HG02623 (cell line): Measurements from ENCODE around the gene FA2H.
"Not testable (repeated sequence)": the region's sequence is repeated elsewhere in the genome, so short reads cannot be mapped to it uniquely, and the experiment has no call there.

Experiments used
- ATAC-seq: cut with Tn5 transposase; IDR thresholded peaks from one replicate; pipeline ENCODE4 v1.9.1; 2021; ENCODE audit warnings: moderate library complexity; ENCODE audit not compliant: unreplicated experiment

Gene FA2H, protein sequence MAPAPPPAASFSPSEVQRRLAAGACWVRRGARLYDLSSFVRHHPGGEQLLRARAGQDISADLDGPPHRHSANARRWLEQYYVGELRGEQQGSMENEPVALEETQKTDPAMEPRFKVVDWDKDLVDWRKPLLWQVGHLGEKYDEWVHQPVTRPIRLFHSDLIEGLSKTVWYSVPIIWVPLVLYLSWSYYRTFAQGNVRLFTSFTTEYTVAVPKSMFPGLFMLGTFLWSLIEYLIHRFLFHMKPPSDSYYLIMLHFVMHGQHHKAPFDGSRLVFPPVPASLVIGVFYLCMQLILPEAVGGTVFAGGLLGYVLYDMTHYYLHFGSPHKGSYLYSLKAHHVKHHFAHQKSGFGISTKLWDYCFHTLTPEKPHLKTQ

DNA sequence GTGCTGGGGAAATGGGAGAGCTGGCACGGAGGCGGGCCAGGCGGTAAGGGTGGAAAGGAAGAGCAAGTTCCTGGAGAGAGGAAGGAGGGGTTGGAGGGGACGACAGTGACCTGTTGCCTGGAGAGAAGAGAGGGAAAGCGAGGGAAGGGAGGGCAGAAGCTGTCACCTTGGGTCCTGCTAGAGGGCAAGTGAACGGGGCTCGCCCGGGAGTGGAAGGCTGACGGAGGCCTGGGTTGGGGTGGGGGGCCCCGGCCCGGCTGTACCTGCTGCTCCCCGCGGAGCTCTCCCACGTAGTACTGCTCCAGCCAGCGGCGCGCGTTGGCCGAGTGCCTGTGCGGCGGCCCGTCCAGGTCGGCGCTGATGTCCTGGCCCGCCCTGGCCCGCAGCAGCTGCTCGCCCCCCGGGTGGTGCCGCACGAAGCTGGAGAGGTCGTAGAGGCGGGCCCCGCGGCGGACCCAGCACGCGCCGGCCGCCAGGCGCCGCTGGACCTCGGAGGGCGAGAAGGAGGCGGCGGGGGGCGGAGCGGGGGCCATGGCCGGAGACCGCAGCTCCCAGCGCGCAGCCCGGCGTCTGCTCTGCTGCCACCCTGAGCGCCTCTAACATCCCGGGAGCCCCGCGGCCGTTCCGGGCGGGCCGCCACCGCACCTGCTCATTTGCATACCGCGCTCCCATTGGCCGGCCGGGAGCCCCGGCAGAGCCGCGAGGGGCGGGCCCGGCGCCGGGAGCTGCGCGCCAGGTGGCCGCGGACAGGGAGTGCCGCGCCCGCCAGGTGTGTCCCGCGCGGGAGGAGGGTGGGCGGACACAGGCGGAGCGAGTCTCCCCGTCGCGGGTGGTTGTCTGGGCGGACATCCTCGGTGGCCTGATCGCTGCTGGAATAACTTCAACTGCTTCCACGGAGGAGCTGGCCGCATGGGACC lies at the start of gene FA2H:
FA2H (minus strand) TSS at position 598 of the 917 bp plus-strand sequence; CDS start at position 533, 65 bp downstream.
- peak; percentile 66 for ATAC-seq

DNA sequence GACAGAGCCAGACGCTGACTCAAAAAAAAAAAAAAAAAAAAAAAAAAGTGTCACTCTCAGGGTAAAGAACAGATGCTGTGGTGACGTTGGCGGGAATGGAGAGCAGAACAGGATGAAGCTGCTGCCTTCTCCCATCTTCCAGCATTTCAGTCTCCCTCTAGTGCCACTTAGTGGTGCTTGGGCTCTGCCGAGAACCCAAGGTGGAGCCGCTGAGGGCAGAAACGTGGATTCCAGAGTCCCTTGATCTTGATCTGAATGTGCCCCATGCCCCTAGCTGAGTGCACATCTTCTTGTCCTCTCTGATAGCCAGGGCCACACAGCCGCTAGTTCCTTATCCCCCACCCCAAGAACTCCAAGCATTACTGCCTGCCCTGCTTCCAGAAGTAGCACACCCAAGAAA lies 43.2 kb upstream of the FA2H start:
- no peak for ATAC-seq

DNA sequence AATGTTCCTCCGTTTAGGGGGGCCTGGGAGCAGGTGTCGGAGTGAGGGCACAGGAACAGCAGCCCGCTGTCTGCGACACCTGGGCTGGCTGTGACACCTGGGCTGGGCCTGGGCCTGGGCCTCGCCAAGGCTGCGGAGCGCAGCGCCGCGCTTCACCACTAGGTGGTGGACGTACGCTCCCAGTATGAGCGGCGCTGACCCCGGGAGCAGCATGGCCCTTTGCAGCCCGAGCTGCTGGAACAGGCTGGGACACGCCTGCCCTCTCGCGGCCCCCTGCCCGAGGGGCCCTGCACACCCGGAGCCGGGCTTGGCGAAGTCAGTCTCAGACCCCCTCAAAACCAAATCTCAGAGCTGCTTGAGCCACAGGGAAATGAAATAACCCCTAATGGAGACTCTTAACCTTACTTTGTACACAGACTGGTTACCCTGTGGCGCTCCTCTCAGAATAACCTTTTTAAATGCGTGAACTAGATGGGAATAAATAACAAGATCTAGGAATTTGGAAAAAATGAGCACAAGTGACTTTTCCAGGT lies 38.6 kb upstream of the FA2H start:
- ATAC-seq: peak; percentile 99

DNA sequence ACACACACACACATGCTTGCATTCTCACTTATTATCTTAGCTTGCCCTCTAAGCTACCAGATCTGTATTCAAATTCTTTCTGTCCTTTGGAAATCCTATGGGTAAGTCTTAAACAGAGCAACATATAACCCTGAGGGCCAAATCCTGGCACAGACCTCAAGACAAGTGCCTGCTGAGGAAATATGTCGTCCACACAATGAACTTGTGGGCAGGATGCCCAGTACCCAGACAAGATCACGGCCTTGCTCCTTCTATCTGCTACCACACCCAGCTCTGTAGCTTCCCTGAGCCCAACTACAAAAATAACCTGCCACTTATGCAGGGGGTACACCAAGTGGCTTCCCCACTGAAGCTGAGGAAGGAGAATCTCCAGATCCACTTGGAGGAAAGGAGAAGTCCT lies 37.3 kb upstream of the FA2H start:
- no peak for ATAC-seq

DNA sequence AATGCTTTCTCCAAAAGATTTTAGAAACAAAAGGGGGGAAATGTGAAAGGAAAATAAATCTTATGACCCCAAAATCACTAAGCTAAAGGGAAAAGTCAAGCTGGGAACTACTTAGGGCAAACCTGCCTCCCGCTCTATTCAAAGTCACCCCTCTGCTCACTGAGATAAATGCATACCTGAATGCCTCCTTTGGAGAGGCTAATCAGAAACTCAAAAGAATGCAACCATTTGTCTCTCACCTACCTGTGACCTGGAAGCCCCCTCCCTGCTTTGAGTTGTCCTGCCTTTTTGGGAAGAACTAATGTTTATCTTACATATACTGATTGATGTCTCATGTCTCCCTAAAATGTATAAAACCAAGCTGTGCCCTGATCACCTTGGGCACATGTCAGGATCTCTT lies 36.6 kb upstream of the FA2H start:
- not testable (repeated sequence) for ATAC-seq

DNA sequence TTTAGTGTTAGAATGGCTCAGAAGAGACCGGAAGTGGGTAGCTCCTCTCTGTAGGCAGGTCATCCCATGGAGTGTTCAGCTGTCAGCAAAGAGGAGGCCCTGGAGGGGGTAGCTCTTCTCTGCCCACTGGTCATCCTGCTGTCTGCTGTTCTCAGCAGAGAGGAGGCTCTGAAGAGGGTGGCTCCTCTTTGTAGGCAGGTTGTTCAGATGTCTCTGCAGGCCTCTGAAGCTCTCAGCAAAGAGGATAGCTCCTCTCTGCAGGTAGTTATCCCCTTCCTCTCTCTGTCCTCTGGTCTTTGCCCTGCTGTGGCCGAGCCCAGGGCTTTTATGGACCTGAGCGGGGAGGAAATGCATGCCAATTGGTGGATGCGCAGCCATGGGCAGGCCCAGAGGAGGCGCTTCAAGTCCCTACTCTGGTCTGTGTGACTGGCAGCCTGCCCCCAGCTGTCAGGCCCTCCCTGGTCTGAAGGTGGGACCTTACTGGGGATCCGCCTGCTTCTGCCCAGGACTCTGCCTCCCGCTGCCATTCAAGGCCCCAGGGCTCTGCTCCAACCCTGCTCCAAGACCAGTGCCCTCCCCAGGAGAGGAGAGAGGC lies 32.5 kb upstream of the FA2H start:
- ATAC-seq: no peak

DNA sequence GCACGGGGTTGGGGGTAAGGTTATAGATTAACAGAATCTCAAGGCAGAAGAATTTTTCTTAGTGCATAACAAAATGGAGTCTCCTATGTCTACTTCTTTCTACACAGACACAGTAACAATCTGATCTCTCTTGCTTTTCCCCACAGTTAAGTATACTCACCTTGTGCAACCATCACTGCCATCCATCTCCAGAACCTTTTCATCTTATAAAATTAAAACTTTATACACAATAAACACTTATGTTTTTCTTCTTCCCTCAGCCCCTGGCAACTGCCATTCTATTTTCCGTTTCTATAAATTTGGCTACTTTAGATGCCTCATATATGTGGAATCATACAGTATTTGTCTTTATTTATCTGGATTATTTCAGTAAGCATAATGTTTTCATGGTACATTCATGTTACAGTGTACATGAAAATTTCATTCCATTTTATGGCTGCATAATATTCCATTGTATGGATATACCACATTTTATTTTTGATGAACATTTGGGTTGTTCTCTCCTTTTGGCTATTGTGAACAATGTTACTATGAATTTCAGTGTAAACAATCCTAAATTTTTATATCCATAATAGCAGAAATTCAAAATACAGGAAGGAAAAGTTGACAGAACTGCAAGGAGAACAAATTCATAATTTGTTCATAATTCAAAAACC lies 25.7 kb upstream of the FA2H start:
- ATAC-seq: no peak

DNA sequence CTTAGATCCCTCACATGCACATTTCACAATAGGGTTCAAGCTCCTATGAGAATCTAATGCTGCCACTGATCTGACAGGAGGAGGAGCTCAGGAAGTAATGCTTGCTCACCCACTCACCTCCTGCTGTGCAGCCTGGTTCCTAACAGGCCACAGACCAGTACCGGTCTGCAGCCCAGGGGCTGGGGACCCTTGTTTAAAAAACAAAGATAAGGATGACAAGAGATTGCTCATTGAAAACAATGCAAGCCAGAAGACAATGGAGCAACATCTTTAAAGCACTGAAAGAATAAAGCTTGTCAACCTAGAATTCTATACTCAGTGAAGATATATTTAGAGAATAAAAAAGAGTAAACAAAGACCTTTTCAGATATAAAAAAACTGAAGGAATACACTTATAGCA lies 22.8 kb upstream of the FA2H start:
- no peak for ATAC-seq

DNA sequence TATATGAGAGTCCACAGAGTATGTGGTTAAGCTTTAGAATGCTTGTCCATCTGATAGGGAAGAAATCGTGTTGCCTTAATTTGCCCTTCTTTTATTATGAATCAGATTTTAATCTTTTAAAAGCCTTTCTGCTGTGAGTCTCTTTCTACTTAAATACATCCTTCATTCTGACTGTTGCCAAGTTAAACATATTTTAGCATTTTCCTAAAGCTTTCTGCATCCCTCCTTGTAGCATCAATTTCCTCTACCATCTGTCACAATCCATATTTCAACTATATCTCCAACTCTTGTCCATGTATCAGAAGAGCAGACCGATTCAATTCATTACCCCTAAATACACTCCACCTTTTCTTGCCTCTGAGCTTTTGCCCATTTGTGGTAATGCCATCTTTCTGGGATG lies 20.5 kb upstream of the FA2H start:
- no peak for ATAC-seq

DNA sequence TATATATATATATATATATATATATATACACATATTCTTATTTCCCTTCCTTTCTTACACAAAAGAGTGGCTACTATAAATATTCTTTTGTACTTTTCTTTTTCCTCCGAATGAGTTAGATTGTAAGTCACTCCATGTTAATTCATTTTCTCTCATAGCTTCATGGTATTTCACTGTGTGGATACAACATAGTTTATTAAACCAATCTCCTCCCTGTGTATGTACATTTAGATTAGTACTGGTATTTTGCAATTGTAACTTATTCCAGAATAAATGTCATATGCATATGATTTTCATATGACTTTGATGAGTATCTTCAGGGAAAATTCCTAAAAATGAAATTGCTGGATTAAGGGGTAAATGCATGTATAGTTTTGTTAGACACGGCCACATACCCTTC lies 20.0 kb upstream of the FA2H start:
- ATAC-seq: no peak

DNA sequence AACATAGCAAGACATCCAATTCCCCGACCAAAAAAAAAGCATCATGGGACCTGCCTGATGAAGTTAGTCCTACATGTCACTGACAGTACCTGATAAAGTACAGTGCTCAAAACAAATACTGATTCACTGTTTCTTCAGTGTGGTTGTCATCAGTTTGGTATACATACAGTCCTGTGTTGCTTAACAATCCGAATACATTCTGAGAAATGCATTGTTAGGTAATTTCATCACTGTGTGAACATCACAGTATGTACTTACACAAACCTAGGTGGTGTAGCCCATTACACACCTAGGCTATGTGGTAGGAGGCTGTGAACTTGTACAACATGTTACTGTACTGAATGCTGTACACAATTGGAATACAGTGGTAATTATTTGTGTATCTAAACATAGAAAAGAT lies 19.0 kb upstream of the FA2H start:
- no peak for ATAC-seq

DNA sequence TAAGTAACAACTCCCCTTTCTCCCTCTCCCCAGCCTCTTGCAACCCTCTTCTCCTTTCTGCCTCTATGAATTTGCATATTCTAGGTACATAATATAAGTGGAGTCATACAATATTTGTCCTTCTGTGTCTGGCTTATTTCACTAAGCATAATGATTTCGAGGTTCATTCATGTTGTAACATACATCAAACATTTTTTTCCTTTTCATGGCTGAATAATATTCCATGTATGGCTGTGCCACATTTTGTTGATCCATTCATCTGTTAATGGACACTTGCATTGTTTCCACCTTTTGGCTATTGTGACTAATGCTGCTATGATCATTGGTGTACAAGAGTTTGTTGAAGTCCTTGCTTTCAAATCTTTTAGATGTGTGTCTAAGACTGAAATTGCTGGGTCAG lies 17.6 kb upstream of the FA2H start:
- ATAC-seq: no peak

DNA sequence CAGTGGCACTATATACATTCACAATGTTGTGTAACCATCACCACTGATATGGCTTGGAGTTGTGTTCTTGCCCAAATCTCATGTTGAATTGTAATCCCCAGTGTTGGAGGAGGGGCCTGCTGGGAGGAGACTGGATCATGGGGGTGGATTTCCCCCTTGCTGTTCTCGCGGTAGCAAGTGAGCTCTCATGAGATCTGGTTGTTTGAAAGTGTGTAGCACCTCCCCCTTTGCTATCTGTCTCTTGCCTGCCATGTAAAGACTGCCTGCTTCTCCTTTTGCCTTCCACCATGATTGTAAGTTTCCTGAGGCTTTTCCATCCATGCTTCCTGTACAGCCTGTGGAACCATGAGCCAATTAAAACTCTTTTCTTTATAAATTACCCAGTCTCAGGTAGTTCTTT lies 17.1 kb upstream of the FA2H start:
- ATAC-seq: not testable (repeated sequence)

DNA sequence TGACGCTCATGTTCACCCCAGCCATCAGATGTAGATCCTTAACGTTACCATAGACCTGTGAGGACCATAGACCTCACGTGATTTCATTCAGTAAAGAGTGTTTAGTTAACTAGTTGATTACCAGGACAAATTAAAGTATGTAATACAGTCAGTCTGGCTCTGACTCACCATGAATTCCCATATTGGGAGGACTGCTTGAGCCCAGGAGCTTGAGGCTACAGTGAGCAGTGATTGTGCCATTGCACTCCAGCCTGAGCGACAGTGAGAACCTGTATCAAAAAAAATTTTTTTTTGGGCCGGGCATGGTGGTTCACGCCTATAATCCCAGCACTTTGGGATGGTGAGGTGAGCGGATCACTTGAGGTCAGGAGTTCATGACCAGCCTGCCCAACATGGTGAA lies 13.5 kb upstream of the FA2H start:
- no peak for ATAC-seq

DNA sequence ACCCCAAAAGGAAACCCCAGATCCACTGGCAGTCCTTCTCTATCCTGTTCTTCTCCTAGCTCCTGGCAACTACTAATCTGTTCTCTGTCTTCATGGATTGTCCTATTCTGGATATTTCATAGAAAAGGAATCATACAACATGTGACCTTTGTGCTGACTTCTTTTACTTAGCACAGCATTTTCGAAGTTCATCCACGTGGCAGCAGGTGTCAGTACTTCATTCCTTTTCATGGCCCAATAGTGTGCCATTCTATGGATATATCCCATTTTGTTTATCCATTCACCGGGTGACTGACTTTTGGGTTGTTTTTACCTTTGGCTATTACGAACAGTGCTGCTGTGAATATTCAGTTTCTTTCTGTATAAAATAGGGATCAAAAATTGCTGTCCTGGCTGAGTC lies 10.4 kb upstream of the FA2H start:
- no peak for ATAC-seq

DNA sequence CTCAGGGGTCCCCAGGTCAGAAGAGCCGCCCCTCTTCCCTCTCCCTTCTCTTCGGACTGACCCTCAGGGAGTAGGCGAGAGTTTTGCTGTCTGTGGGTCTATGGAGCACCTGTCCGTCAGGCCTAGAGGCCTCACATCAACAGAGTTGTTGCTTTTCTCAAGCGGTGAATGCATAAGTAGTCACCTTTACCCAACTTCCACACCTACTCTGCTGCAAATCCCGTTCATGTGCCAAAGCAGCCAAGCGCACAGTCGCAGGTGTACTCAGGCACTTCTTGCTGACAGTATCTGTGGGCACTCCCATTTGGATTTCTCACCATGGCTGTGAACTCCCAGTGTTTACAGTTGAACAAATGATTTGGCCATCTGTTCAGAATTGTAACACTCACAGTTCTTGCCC lies 4.0 kb upstream of the FA2H start:
- no peak for ATAC-seq

DNA sequence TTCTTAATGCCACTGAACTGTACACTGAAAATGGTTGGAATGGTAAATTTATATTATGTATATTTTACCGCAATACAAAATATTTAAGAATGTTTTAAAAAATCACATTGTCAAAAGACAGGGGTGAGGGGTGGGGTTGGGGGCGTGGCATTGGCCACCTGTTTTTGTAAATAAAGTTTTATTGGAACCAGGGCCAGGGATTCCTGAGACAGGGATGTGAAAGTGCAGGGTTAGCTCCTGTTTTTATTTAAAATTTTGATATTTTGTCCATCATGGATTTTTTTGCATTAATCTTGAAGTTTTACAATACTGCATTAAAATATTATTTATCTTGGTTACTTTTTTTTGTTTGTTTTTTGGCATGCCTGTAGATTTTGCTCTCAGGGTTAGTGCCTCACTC lies 2.3 kb upstream of the FA2H start:
- no peak for ATAC-seq

DNA sequence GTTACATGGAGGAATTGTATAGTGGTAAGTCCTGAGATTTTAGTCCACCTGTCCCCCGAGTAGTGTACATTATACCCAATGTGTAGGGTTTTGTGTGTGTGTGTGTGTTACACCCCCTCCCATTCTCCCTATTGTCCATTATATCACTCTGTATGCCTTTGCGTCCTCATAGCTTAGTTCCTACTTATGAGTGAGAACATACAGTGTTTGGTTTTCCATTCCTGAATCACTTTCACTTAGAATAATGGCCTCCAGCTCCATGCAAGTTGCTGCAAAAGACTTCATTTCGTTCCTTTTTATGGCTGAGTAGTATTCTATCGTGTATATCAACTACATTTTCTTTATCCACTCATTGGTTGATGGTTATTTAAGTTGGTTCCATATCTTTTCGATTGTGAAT lies 635 bp upstream of the FA2H start:
- no peak for ATAC-seq

DNA sequence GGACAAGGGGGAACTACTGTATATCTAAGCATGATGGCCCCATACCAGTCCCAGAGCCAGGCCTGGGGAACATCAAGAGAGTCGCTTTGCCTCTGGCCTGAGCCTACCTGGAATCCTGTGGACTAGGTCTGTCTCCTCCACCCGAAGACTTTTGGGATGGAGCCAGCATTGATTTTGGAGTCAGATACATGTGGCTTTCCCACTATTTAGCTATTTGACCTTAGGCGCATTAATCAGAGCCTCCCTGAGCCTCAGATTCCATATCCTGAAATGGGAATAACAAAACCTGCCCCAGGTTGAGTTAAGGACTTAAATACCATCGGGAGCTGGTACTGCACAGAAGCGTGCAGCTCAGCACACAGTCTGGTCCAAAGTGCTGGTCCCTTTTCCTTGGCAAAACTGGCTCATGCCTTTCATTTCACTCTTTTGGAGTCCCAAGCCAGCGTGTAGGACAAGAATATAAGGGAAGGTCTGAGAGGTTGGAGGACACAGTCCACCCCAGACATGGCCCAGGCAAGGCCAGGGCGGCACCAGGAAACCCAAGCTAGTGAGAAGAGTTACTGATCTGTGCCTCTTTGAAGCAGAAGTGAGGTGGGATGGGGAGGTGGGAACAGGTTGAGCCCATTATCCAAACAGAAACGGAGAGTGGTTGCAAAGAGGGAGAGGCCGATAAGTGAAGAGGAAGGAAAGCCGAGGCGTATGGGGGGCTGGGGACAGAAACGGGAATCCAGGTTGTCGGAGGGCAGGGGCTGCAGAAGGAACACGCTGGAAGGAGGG lies 986 bp downstream of the FA2H start:
- no peak for ATAC-seq

DNA sequence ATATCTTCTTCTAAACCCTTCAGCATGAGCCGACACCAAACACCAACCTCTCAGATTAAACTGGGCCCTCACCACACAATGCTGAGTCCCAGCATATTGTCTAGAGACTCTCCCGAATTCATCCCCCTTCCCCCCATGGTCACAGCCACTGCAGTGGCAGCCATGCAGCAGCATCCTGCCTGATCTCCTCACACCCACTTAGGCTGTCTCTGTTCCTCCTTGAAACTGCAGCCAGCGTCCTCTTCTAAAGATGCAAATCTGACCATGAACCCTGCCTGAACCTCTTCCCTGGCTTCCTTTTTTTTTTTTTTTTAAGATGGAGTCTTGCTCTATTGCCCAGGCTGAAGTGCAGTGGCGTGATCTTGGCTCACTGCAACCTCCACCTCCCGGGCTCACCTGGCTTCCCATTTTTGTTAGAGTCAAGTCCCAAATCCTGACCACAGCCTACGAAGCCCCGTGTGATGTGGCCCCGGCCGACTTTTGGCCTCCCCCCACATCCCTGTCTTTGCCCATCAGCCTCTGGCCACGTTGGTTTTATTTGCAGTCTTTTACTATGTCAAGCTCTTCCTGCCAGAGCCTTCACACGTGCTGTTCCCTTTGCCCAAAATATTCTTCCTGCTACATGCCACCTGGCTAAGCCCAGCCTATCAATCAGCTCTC lies 2.8 kb downstream of the FA2H start:
- ATAC-seq: peak; percentile 56
